Peyer's patch (tissue), 4 donors: ENCODE measurements around the gene C1GALT1.

ENCODE experiments used
- CTCF ChIP-seq, 6 experiments: fragments of 450-650 bp in 4 of 6; fragments of 200-600 bp in 2 of 6; sonication (generic) in 1 of 6; IDR thresholded peaks; one replicate each; pipeline ENCODE4 v1.5.1; 2017 to 2019; ENCODE audit warnings: antibody characterized with exemption in 6 of 6, mild to moderate bottlenecking in 3 of 6, moderate library complexity in 1 of 6
- POLR2A ChIP-seq, 2 donors: fragments of 450-650 bp; IDR thresholded peaks; one replicate each; pipeline ENCODE4 v1.5.1; 2017; ENCODE audit warnings: antibody characterized with exemption in 2 of 2, mild to moderate bottlenecking in 2 of 2, moderate library complexity in 2 of 2

- TF ChIP-seq CTCF (IDR thresholded peaks at IDR 0.05) (no peak), POLR2A (IDR thresholded peaks at IDR 0.05) (no peak)
Measured at GRCh38 chr7:7152315-7152714, 30.0 kb upstream of the C1GALT1 start.
